Activated T-cell treated with anti-CD3 and anti-CD28 coated beads for 24 hours (primary cell): ENCODE data around the gene ZNHIT2.
A peak's percentile ranks its signal among the peaks of the same experiment; 100 is the strongest.
"Not testable (repeated sequence)": the region's sequence is repeated elsewhere in the genome, so short reads cannot be mapped to it uniquely, and the experiment has no call there.

Source experiments
- DNase-seq: peaks from one replicate; pipeline ENCODE4 v3.0.0-alpha.2; 2020; ENCODE audit warnings: low read depth

The ZNHIT2 gene

GRCh38 chr11:65117206-65118096, at the start of gene ZNHIT2:
ZNHIT2 (minus strand) TSS chr11:65117701; CDS start chr11:65117653, 48 bp downstream.
- DNase-seq = peak; percentile 100

DNA sequence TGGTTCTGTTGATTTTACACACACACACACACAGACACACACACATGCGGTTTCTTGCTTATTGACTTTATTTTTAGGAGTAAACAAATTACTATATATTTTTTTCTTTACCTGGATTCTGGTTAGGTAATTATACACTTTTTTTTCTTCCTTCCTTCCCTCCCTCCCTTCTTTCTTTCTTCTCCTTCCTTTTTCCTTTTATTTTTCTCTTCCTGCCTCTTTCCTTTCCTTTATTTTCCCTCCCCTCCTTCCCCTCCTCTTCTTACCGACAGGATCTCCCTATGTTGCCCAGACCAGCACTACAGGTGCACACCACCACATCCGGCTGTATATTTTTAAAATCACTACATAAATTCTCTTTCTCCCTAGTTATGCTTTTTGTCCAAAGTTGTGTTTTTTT, 49.4 kb upstream of the ZNHIT2 start:
- no peak for DNase-seq

GRCh38 chr11:65165410-65166317, 48.2 kb upstream of the ZNHIT2 start:
- no peak for DNase-seq

DNA sequence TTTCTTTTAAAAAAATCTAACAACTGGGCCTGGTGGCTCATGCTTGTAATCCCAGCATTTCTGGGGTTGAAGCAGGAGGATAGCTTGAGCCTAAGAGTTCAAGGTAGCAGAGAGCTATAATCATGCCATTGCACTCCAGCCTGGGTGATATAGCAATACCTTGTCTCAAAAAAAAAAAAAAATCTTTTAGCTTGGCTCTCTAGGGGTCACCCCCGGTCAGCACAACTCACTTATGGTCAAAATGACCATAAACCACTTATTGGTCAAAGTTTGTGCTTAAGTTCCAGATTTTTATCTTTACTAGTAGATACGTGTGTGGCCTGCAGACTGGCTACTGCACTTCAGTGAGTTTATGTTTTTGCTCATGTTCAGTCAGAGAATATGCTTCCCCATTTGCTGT, 46.2 kb upstream of the ZNHIT2 start:
- DNase-seq = no peak

- DNase-seq = no peak
Observed at GRCh38 chr11:65160643-65161042, 43.1 kb upstream of the ZNHIT2 start.

- no peak for DNase-seq
Observed at GRCh38 chr11:65159012-65159411, 41.5 kb upstream of the ZNHIT2 start.

- no peak for DNase-seq
Observed at GRCh38 chr11:65157336-65157735, 39.8 kb upstream of the ZNHIT2 start.

GRCh38 chr11:65156926-65157325, 39.4 kb upstream of the ZNHIT2 start:
- no peak for DNase-seq

GRCh38 chr11:65156256-65156655, 38.8 kb upstream of the ZNHIT2 start:
- no peak for DNase-seq

DNA sequence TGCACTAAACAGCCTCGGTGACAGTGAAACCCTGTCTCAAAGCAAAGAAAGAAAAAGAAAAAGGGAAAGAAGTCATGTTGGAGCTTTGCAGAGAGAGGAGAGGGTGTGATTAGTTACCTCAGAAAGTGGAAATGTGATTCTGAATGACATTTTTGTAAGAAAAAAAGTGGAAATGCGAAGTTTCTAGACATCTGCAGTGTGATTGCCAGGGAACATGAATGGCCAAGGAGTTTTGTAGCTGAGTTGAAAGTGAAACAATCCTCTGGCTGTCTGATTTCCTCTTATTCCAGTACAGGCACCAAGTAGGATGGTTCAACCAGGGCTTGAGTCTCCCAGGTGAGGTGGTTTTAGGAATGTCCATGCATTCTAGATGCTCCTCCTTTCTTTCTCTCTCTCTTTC, 34.6 kb upstream of the ZNHIT2 start:
- DNase-seq = no peak

DNA sequence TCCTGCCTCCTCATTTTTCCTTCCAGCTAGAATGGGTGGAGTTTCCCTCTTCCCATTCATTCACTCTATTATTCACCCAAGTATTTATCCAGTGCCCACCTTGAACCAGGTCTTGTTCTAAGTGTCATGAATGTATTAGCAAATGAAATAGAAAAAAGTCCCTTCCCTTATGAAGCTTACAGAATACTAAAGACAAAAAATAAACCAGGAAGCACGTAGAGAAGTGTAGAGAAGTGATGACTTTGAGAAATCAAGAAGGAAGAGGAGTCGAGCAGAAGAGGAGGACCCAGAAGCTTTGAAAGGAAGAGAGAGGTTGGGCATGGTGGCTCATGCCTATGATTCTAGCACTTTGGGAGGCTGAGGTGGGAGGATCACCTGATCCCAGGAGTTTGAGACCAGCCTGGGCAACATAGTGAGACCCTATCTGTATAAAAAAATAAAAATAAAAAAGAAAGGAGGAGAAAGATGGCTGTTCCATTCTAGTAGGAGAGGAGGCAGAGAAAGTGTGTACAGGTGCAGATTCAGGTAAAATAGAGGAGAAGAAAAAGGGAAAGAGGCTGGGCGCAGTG, 33.9 kb upstream of the ZNHIT2 start:
- DNase-seq = no peak

DNA sequence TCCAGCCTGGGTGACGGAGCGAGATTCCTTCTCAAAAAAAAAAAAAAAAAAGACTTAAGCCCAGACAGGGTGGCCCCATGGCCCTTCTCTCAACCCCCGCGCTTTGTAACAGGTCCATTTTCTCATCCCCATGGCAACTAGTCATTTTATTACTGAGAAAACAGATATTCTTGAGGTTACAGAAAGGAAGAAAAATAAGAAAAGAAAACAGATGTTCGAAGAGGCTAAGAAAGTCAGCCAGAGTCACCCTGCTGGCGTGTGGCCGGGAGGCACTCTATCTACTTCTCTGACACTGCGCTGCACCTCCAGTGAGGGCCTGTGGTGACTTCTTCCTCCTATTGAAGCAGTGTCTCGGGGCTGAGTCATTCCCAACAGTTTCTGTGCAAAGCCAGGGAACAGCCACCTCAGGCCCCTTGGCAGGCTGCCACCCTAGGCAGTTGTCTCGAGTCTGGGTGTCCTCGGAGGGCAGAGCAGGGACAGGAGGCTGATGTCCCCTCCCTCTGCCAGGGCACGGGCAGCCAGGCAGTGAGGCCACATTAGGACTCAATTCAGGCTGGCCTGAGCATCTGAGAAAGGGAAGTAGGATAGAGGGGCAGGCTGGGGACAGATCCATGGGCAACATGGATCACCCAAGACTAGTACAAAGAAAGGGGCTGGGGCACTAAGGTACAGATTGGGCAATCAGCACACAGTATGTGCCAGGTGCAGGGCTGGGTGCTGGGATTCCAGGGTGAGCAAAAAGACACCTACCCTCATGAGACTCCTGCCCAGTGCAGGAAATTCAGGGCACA, 33.2 kb upstream of the ZNHIT2 start:
- no peak for DNase-seq

DNA sequence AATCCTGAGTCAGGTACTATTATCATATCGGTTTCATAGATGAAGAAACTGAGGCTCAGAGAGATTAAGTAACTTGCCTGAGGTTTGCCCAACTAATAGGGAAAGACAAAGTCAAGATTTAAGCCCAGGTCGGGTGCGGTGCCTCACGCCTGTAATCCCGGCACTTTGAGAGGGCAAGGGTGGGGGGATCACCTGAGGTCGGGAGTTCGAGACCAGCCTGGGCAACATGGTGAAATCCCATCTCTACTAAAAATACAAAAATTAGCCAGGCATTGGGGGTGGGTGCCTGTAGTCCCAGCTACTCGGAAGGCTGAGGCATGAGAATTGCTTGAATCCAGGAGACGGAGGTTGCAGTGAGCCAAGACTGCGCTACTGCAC, 32.6 kb upstream of the ZNHIT2 start:
- not testable (repeated sequence) for DNase-seq

DNA sequence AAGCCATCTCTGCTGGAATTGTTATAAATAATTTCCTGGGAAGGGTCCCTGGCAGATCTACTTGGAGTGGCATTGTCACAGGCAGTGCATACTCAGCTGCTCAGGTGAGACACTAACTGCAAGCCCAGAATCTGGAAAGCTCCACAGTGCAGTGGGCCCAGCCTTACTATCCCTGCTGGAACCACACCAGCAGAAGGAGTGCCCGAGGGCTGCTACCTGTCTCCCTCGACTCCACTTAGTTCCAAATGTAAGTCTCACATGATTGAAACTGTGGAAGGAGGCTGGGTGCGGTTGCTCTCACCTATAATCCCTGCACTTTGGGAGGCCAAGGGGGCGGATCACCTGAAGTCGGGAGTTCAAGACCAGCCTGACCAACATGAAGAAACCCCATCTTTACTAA, 31.2 kb upstream of the ZNHIT2 start:
- DNase-seq = no peak

DNA sequence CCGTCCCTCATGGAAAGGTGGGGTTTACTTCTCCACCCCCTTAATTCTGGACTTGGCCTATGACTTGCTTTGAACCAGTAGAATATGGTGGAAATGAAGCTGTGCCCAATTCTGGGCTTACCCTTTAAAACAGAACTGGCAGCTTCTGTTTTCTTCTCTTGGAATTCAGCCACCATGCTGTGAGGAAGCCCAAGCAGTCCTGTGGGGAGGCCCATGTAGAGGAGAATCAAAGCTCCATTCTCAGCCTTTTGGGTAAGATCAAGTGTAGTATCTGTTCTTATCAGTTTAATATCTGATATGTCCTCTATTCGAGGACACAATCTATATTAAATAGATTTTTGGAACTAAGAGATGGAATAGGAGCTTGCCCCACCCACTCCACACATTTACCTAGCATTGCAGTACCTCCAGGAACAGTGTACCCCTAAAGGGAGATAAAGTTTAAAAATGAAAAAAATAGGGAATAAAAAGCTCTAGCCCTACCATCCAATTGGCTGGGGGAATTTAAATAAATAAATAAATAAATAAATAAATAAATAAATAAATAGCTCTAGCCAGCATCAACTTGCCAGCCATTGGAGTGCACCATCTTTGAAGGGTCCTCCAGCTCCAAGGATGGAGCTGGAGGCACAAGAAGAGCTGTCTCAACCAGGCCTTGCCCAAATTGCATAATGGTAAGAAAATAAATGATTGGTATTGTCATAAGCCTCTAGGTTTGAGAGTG, 30.0 kb upstream of the ZNHIT2 start:
- no peak for DNase-seq

- no peak for DNase-seq
Observed at GRCh38 chr11:65141896-65142494, 24.5 kb upstream of the ZNHIT2 start.

- no peak for DNase-seq
Observed at GRCh38 chr11:65136515-65137096, 19.1 kb upstream of the ZNHIT2 start.

DNA sequence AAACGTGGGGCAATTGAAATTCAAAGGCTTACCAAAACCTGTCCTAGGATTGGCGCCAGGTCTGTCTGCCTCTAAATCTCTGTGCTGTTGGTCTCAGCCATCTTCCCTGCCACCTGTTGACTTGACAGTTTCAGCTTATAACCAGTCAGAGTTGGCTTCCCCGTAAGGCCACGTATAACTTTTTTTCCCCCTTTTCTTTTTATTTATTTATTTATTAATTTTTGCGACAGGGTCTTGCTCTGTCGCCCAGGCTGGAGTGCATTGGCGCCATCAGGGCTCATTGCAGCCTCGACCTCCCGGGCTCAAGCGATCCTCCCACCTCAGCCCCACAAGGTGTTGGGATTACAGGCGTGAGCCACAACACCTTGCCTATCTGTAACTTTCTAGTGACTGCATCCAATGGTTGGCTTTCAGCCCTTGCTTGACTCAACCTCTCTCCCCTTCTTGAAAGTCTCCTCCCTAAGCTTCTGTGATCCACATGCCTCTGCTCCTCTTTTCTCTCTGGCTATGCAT, 18.2 kb upstream of the ZNHIT2 start:
- no peak for DNase-seq

DNA sequence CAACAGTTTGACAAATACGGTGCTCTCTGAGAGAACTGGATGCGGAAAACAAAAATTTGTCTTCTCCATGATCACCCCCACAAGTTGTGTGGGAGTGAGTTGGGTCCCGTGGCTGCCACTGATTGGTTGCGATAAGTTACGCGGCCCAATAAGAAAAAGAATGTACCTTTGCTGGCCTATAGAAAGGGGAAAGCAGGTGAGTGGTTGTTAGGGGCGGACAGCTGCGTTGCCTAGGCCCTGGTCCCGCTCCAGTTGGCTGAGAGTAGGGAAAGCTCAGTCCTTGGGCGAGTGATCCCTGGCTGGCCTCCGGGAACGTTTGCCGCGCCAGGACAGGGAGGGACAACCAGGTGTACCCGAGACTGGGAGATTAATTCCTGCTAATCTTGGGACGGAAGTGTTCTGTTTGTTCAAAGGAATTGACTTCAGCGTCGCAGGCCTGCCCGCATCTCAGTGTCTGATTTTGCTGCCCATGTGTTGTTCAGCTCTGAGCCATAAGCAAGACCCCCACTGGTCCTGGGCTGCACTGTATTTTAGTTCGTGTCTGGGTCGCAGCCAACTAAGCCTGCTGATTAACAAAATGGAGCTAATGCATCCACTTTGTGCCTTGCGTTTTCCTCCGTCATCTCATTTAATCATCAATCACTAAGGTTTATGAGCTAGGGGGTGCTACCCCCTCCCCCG, 17.6 kb upstream of the ZNHIT2 start:
- DNase-seq = peak; percentile 79
